A375 (cell line): ENCODE results near the gene KLRB1. TPM values are rescaled to one million over a fixed set of nuclear protein-coding genes. Genes with fewer than 3 reads are reported as not detected.

Experiments used
- small RNA-seq: library from RNA; depleted of rRNA; stranded (forward); fragments of <200 nt; gene quantifications from one replicate; pipeline ENCODE3, GENCODE V24; 2014
- total RNA-seq: library from RNA; depleted of rRNA; stranded (reverse); fragments of >200 nt; shearing (Covaris generic); gene quantifications from 2 replicates; pipeline ENCODE4 v1.2.3, GENCODE V29; 2014; rRNA removed

Gene KLRB1
- not detected in 2 replicates for total RNA-seq

DNA sequence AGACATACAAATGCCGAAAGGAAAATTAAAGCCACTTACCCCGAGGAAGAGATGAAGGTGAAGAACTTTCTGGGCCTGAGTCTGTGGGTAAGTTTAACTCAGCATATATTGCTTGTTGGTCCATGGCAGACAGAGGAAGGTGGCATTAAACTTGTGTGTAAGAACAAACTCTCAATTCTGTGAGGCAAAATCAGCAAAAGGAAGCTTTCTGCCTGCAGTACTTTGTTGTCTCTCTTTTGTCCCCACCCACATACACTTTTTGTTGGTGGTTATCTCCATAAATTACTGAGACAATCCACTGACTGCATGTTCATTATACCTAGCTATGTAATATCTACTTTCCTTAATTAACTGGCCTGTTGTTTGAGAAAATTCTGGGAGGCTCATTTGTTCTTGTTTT lies at the start of gene KLRB1:
KLRB1 (minus strand) TSS at position 201 of the 400 bp plus-strand sequence; CDS start at position 124, 77 bp downstream.

Small RNA genes lying within 50 kb of the gene (small RNA-seq; reads per million reads assigned to genes)
- gene AC010186.4 (not detected), gene RNU6-700P (not detected)

Other genes with a start within 250 kb of the KLRB1 start
- 0.49 and 1.2 TPM in 2 replicates for gene CLEC2D, start 61.8 kb upstream of the KLRB1 start, total RNA-seq
- gene CLECL1, start 125.2 kb upstream of the KLRB1 start, total RNA-seq, result not detected in 2 replicates
- gene CD69, start 153.0 kb upstream of the KLRB1 start, total RNA-seq, result not detected in 2 replicates
- not detected in 2 replicates for gene KLRF1, start 219.6 kb upstream of the KLRB1 start, total RNA-seq